Measurements from ENCODE around the gene RAB32.
"Not testable (repeated sequence)": the region's sequence is repeated elsewhere in the genome, so short reads cannot be mapped to it uniquely, and the experiment has no call there.

The RAB32 gene

GRCh38 chr6:146543211-146543939 is at the start of gene RAB32:
Gene RAB32 (plus strand): TSS chr6:146543833. CDS start chr6:146543872, 39 bp downstream.
- DNase-seq (ENCODE audit: low read depth in 2 of 2), result peak in 1 of 2 donors; percentile 3

- DNase-seq (ENCODE audit: low read depth in 2 of 2), result no peak
Observed at GRCh38 chr6:146498309-146498708, 45.3 kb upstream of the RAB32 start.

GRCh38 chr6:146503096-146503495 is 40.5 kb upstream of the RAB32 start:
- no peak for DNase-seq (ENCODE audit: low read depth in 2 of 2)

GRCh38 chr6:146515212-146515611 is 28.4 kb upstream of the RAB32 start:
- DNase-seq (ENCODE audit: low read depth in 2 of 2), result no peak

- no peak for DNase-seq (ENCODE audit: low read depth in 2 of 2)
Observed at GRCh38 chr6:146526192-146526591, 17.4 kb upstream of the RAB32 start.

GRCh38 chr6:146532702-146533101 is 10.9 kb upstream of the RAB32 start:
- no peak for DNase-seq (ENCODE audit: low read depth in 2 of 2)

GRCh38 chr6:146542881-146543210 is 787 bp upstream of the RAB32 start:
- DNase-seq (ENCODE audit: low read depth in 2 of 2), result no peak

GRCh38 chr6:146543940-146544615 is 445 bp downstream of the RAB32 start:
- no peak for DNase-seq (ENCODE audit: low read depth in 2 of 2)

GRCh38 chr6:146544616-146545182 is 1.1 kb downstream of the RAB32 start:
- DNase-seq (ENCODE audit: low read depth in 2 of 2), result no peak

GRCh38 chr6:146545581-146545980 is 1.9 kb downstream of the RAB32 start:
- no peak for DNase-seq (ENCODE audit: low read depth in 2 of 2)

- no peak for DNase-seq (ENCODE audit: low read depth in 2 of 2)
Observed at GRCh38 chr6:146546443-146547043, 2.9 kb downstream of the RAB32 start.

GRCh38 chr6:146547889-146548288 is 4.3 kb downstream of the RAB32 start:
- no peak for DNase-seq (ENCODE audit: low read depth in 2 of 2)

- no peak for DNase-seq (ENCODE audit: low read depth in 2 of 2)
Observed at GRCh38 chr6:146548898-146549374, 5.3 kb downstream of the RAB32 start.

- no peak for DNase-seq (ENCODE audit: low read depth in 2 of 2)
Observed at GRCh38 chr6:146550911-146551310, 7.3 kb downstream of the RAB32 start.

- no peak for DNase-seq (ENCODE audit: low read depth in 2 of 2)
Observed at GRCh38 chr6:146551545-146551944, 7.9 kb downstream of the RAB32 start.

GRCh38 chr6:146553377-146554135 is 9.9 kb downstream of the RAB32 start:
- no peak for DNase-seq (ENCODE audit: low read depth in 2 of 2)

GRCh38 chr6:146560607-146561006 is 17.0 kb downstream of the RAB32 start:
- DNase-seq (ENCODE audit: low read depth in 2 of 2), result no peak

GRCh38 chr6:146566661-146567060 is 23.0 kb downstream of the RAB32 start:
- DNase-seq (ENCODE audit: low read depth in 2 of 2), result not testable (repeated sequence)

GRCh38 chr6:146568619-146569018 is 25.0 kb downstream of the RAB32 start:
- not testable (repeated sequence) for DNase-seq (ENCODE audit: low read depth in 2 of 2)

GRCh38 chr6:146574211-146574610 is 30.6 kb downstream of the RAB32 start:
- no peak for DNase-seq (ENCODE audit: low read depth in 2 of 2)

GRCh38 chr6:146578054-146578453 is 34.4 kb downstream of the RAB32 start:
- DNase-seq (ENCODE audit: low read depth in 2 of 2), result no peak

- DNase-seq (ENCODE audit: low read depth in 2 of 2), result no peak
Observed at GRCh38 chr6:146581968-146582367, 38.3 kb downstream of the RAB32 start.
